Measurements from ENCODE around the gene EHHADH.

Gene EHHADH

DNA sequence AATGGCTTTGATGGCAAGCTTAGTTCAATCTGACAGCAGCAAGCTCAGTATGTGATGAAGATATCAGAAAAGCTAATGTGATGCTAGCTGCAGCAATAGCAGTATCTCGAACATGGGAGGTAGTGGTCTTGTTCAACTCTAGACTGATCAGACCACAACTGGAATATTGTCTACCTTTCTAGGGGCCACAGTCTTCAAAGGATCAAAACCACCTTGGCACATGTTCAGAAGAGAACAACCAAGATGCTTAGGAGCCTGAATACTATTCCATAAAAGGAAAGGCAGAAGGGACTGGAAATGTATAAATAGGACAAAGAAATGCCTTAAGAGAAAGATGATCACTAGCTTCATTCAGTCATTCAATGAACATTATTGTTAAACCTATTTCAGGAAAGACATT lies 103.3 kb downstream of the EHHADH start:
- TF ChIP-seq, protein P1, sequence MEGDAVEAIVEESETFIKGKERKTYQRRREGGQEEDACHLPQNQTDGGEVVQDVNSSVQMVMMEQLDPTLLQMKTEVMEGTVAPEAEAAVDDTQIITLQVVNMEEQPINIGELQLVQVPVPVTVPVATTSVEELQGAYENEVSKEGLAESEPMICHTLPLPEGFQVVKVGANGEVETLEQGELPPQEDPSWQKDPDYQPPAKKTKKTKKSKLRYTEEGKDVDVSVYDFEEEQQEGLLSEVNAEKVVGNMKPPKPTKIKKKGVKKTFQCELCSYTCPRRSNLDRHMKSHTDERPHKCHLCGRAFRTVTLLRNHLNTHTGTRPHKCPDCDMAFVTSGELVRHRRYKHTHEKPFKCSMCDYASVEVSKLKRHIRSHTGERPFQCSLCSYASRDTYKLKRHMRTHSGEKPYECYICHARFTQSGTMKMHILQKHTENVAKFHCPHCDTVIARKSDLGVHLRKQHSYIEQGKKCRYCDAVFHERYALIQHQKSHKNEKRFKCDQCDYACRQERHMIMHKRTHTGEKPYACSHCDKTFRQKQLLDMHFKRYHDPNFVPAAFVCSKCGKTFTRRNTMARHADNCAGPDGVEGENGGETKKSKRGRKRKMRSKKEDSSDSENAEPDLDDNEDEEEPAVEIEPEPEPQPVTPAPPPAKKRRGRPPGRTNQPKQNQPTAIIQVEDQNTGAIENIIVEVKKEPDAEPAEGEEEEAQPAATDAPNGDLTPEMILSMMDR (IDR thresholded peaks at IDR 0.05; ENCODE audit: low read depth, low read length, missing control alignments) = no peak
- Histone ChIP-seq H3K27ac (no peak overlapping the region), H3K27me3 (replicated peaks) (peaks cover 13% of the 10 kb centered on the region), H3K4me3 (ENCODE audit: low read depth, low read length) (no peak overlapping the region), H3K36me3 (replicated peaks) (no peaks in the 10 kb centered on the region)
- no peak for DNase-seq
- in situ Hi-C loops (cut with HindIII; ENCODE audit: low pct_ligation_motif_present, low sequenced_read_pairs) = no loop called here

DNA sequence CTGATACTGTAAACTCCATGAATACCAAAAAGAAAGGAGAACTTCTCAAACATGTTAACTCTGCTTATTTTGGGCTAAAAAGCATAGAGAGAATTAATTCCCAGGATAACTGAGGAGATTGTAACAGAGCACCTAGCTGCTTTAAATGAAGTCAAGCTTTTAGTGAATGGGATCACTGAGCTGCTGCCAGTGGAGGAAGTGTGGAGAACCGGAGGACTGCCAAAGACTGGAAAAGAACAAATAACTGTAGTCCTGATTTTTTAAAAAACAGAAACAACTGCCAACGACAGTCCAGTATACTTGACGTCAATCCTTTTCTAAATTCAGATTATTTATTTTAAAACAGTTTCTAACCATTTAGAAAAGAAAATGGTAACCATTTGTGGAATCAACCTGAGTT lies 104.3 kb downstream of the EHHADH start:
- H3K36me3 ChIP-seq (replicated peaks) = no peaks in the 10 kb centered on the region
- no peak overlapping the region for H3K4me3 ChIP-seq (ENCODE audit: low read depth, low read length)
- in situ Hi-C loops (cut with HindIII; ENCODE audit: low pct_ligation_motif_present, low sequenced_read_pairs) = no loop called here
- no peak overlapping the region for H3K27ac ChIP-seq
- H3K27me3 ChIP-seq (replicated peaks) = peaks cover 13% of the 10 kb centered on the region
- no peak for DNase-seq
- TF ChIP-seq, protein P1 (IDR thresholded peaks at IDR 0.05; ENCODE audit: low read depth, low read length, missing control alignments) = no peak

DNA sequence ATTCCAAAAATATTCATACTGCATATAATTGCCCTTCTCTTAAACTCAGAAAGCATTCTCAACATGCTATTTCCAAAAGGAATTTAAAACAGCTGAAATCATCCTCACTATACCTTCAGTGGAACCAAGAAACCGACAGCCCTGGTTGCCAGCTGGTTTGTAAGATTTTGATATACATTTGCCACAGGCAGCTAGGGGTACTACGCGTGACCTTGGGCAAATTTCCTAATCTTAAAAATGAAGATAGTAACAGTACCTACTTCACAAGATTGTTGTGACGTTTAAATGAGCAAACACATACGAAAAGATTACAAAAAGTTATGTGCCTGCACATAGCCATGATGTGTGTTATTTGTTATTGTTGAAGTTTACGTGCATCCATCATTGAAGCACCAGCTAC lies 108.3 kb downstream of the EHHADH start:
- Histone ChIP-seq H3K27ac (no peak overlapping the region), H3K36me3 (replicated peaks) (no peaks in the 10 kb centered on the region), H3K4me3 (ENCODE audit: low read depth, low read length) (no peak overlapping the region), H3K27me3 (replicated peaks) (no peaks in the 10 kb centered on the region)
- TF ChIP-seq, protein P1 (IDR thresholded peaks at IDR 0.05; ENCODE audit: low read depth, low read length, missing control alignments) = no peak
- in situ Hi-C loops (cut with HindIII; ENCODE audit: low pct_ligation_motif_present, low sequenced_read_pairs) = no loop called here
- no peak for DNase-seq

DNA sequence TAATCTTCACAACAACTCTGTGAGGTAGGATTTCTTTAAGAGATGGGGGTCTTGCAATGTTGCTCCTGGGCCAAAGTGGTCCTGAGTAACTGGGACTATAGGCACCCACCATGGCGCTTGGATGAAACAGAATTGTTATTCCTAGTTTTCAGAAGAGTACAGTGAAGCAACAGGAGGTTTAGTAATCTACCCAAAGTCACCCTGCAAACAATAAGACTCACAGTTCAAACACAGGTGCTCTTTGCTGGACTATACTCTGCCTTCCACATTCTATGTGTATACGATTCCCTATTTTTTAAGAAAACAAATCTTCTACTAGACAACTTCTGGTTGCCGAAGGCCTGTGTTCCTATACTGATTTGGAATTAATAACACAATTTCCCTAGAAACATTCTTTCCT lies 109.1 kb downstream of the EHHADH start:
- Histone ChIP-seq H3K27ac (no peak overlapping the region), H3K27me3 (replicated peaks) (no peaks in the 10 kb centered on the region), H3K4me3 (ENCODE audit: low read depth, low read length) (no peak overlapping the region), H3K36me3 (replicated peaks) (no peaks in the 10 kb centered on the region)
- no peak for DNase-seq
- in situ Hi-C loops (cut with HindIII; ENCODE audit: low pct_ligation_motif_present, low sequenced_read_pairs) = no loop called here
- TF ChIP-seq, protein P1 (IDR thresholded peaks at IDR 0.05; ENCODE audit: low read depth, low read length, missing control alignments) = no peak
